HL-60 (cell line): ENCODE results near the gene DPAGT1.

ENCODE experiments used
- DNase-seq, 2 experiments: peaks; one replicate each; pipeline ENCODE4 v3.0.0-alpha.2; 2010 to 2020; ENCODE audit warnings: low read depth in 1 of 2, low spot score in 1 of 2
- H3K27ac ChIP-seq: fragments of 250-450 bp; sonication (Bioruptor Pico); replicated peaks from 2 replicates; pipeline ENCODE4 v1.5.1; 2020; ENCODE audit warnings: mild to moderate bottlenecking, moderate library complexity
- H3K27me3 ChIP-seq: fragments of 250-450 bp; sonication (Bioruptor Pico); 2 replicates; pipeline ENCODE4 v1.5.1; 2021; ENCODE audit warnings: mild to moderate bottlenecking, moderate library complexity; ENCODE audit not compliant: insufficient read depth, poor library complexity, severe bottlenecking
- H3K4me3 ChIP-seq: replicated peaks from 2 replicates; pipeline ENCODE4 v1.5.1; 2011; ENCODE audit warnings: mild to moderate bottlenecking, control low read depth, low read length; ENCODE audit not compliant: insufficient read depth
- GABPA ChIP-seq: IDR thresholded peaks from 2 replicates; pipeline ENCODE4 v1.6.1; 2012; ENCODE audit warnings: low read depth
- POLR2AphosphoS5 ChIP-seq: IDR thresholded peaks from 2 replicates; pipeline ENCODE4 v1.6.1; 2012; ENCODE audit warnings: low read depth
- SPI1 ChIP-seq: IDR thresholded peaks from 2 replicates; pipeline ENCODE4 v1.6.1; 2012; ENCODE audit warnings: low read depth, mild to moderate bottlenecking, borderline replicate concordance
- TF ChIP-seq, protein P1 (sequence below): IDR thresholded peaks from one replicate; pipeline ENCODE4 v1.5.1; 2011; ENCODE audit warnings: low read length, control low read depth, inconsistent platforms; ENCODE audit not compliant: insufficient read depth
- TF ChIP-seq, protein P2 (sequence below): IDR thresholded peaks from 2 replicates; pipeline ENCODE4 v1.6.1; 2012; ENCODE audit warnings: low read depth; ENCODE audit not compliant: insufficient replicate concordance

The DPAGT1 gene

DNA sequence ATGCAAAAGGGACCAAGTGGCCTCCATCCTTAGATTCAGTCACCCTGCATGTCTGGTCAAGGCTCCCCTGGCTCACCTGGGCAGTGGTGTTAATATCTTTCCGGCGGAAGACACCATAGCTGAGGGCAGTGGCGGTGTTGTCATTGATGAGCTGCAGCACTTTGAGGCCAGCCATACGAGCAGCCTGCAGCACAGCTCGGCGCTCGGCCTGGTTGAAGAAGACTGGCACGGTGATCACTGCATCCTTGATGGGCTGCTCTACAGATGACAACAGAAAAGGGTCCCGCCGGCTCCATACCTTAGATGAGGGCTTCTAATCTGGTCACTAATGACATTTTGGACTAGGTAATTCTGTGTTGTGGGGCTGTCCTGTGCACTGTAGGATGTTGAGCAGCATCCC is 47.2 kb downstream of the DPAGT1 start:
- Histone ChIP-seq H3K4me3 (no peak overlapping the region), H3K27ac (no peak overlapping the region), H3K27me3 (no peaks in the 10 kb centered on the region)
- no peak for DNase-seq
- TF ChIP-seq POLR2AphosphoS5 (no peak), SPI1 (no peak), GABPA (no peak)
- TF ChIP-seq, protein P1, sequence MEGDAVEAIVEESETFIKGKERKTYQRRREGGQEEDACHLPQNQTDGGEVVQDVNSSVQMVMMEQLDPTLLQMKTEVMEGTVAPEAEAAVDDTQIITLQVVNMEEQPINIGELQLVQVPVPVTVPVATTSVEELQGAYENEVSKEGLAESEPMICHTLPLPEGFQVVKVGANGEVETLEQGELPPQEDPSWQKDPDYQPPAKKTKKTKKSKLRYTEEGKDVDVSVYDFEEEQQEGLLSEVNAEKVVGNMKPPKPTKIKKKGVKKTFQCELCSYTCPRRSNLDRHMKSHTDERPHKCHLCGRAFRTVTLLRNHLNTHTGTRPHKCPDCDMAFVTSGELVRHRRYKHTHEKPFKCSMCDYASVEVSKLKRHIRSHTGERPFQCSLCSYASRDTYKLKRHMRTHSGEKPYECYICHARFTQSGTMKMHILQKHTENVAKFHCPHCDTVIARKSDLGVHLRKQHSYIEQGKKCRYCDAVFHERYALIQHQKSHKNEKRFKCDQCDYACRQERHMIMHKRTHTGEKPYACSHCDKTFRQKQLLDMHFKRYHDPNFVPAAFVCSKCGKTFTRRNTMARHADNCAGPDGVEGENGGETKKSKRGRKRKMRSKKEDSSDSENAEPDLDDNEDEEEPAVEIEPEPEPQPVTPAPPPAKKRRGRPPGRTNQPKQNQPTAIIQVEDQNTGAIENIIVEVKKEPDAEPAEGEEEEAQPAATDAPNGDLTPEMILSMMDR, result no peak
- TF ChIP-seq, protein P2, sequence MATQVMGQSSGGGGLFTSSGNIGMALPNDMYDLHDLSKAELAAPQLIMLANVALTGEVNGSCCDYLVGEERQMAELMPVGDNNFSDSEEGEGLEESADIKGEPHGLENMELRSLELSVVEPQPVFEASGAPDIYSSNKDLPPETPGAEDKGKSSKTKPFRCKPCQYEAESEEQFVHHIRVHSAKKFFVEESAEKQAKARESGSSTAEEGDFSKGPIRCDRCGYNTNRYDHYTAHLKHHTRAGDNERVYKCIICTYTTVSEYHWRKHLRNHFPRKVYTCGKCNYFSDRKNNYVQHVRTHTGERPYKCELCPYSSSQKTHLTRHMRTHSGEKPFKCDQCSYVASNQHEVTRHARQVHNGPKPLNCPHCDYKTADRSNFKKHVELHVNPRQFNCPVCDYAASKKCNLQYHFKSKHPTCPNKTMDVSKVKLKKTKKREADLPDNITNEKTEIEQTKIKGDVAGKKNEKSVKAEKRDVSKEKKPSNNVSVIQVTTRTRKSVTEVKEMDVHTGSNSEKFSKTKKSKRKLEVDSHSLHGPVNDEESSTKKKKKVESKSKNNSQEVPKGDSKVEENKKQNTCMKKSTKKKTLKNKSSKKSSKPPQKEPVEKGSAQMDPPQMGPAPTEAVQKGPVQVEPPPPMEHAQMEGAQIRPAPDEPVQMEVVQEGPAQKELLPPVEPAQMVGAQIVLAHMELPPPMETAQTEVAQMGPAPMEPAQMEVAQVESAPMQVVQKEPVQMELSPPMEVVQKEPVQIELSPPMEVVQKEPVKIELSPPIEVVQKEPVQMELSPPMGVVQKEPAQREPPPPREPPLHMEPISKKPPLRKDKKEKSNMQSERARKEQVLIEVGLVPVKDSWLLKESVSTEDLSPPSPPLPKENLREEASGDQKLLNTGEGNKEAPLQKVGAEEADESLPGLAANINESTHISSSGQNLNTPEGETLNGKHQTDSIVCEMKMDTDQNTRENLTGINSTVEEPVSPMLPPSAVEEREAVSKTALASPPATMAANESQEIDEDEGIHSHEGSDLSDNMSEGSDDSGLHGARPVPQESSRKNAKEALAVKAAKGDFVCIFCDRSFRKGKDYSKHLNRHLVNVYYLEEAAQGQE, result no peak

DNA sequence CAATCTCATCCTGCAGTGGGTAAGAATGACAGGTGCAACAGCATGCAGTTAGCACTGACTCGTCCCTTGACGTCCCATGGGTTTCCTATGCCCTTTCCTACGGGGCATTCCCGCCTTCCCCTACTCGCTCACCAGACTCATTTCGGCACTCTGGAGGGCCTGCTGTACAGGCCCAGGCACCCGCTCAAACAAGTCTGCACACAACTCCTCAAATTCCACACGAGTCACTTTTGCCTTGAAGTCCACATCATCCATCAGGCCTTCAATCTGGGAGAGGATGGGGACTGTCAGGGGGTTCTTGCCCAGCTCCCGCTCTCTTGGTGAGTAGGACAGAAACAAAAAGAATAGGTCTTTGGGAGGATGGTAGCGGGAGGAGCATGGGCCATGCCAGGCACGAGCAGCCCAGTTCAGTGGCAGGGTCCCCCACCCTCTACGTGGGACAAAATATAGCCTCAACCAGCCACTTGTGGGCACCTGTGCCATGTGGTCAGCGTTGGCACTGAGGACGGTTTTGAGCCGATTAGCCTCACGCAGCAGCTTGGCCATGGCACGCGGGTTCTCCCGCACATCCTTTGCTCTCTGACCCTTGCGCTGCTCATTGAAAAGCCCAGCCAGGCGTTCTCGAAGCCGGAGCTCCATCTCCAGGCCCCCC is 49.4 kb downstream of the DPAGT1 start:
- no peaks in the 10 kb centered on the region for H3K27me3 ChIP-seq
- H3K27ac ChIP-seq, result no peak overlapping the region
- no peak for DNase-seq
- TF ChIP-seq POLR2AphosphoS5, result no peak
- TF ChIP-seq GABPA, result no peak
- TF ChIP-seq, protein P1, result no peak
- no peak for TF ChIP-seq SPI1
- TF ChIP-seq, protein P2, result no peak
- no peak overlapping the region for H3K4me3 ChIP-seq

DNA sequence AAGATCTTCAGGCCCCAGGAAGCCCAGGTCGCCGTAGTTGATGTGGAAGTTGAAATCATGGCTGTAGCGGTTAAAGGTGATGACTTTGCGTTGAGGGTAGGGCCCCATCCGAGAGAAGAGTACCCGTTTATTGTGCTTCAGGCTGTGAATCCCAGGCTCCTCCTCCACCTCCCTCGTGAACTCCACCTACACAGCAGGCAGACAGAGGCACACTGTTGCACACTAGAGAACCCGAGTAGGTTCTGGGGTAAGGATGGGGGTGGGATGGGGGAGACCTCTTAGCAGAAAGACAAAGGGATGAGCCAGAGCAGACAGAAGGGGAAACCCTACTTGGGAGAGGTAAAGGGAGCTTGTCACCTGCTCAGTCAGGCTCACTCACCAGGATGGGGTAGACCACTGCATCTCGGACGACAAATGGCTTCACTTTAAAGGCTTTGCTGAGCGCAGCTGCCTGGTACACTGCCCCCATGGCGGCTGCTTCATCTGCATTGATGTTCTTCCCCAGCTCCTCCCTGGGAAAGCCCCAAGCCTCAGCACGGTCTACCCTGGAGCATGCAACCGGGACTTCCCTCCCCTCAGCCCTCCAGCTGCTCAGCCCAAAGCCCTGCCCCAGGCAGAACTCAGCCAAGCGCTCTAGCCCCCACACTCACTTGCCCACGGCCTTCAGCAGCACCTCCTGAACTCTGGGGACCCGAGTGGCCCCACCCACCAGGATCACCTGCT is 50.1 kb downstream of the DPAGT1 start:
- DNase-seq, result no peak
- Histone ChIP-seq H3K4me3 (no peak overlapping the region), H3K27ac (no peak overlapping the region), H3K27me3 (no peaks in the 10 kb centered on the region)
- TF ChIP-seq POLR2AphosphoS5 (no peak), SPI1 (no peak), GABPA (no peak)
- TF ChIP-seq, protein P1, result no peak
- TF ChIP-seq, protein P2, result no peak
